HG03575 (cell line): ENCODE data around the gene STKLD1.

ENCODE experiments used
- ATAC-seq: cut with Tn5 transposase; IDR thresholded peaks from one replicate; pipeline ENCODE4 v1.9.1; 2021; ENCODE audit not compliant: unreplicated experiment, insufficient number of reproducible peaks, low FRiP score; ENCODE audit errors: extremely low read depth

The STKLD1 gene

GRCh38 chr9:133401588-133401987, 25.4 kb downstream of the STKLD1 start:
- no peak for ATAC-seq

- no peak for ATAC-seq
These were observed 26.5 kb downstream of the STKLD1 start for GRCh38 chr9:133402689-133403088.

GRCh38 chr9:133403766-133404453, 27.7 kb downstream of the STKLD1 start:
- ATAC-seq = no peak

- ATAC-seq = no peak
These were observed 28.4 kb downstream of the STKLD1 start for GRCh38 chr9:133404454-133405002.

GRCh38 chr9:133405508-133406438, 29.6 kb downstream of the STKLD1 start:
- no peak for ATAC-seq

- ATAC-seq = no peak
These were observed 30.5 kb downstream of the STKLD1 start for GRCh38 chr9:133406480-133407307.

GRCh38 chr9:133408042-133408441, 31.9 kb downstream of the STKLD1 start:
- ATAC-seq = no peak

- no peak for ATAC-seq
These were observed 39.0 kb downstream of the STKLD1 start for GRCh38 chr9:133415170-133415569.

- ATAC-seq = no peak
These were observed 41.6 kb downstream of the STKLD1 start, which contains the start of gene REXO4 for GRCh38 chr9:133417541-133418461. TSS of gene REXO4 (minus strand) at chr9:133418010. CDS start at chr9:133417844, 166 bp downstream.

- ATAC-seq = no peak
These were observed 42.8 kb downstream of the STKLD1 start for GRCh38 chr9:133419005-133419404.

GRCh38 chr9:133420392-133420827, 44.2 kb downstream of the STKLD1 start:
- no peak for ATAC-seq

GRCh38 chr9:133421615-133422542, 45.7 kb downstream of the STKLD1 start, which contains the start of gene ADAMTS13:
TSS of gene ADAMTS13 (plus strand) at chr9:133422367. CDS start at chr9:133422444, 77 bp downstream.
- ATAC-seq = no peak

- no peak for ATAC-seq
These were observed 47.0 kb downstream of the STKLD1 start for GRCh38 chr9:133423216-133423615.

- no peak for ATAC-seq
These were observed 48.0 kb downstream of the STKLD1 start for GRCh38 chr9:133424187-133424586.

GRCh38 chr9:133425049-133425632, 49.0 kb downstream of the STKLD1 start:
- no peak for ATAC-seq

- ATAC-seq = no peak
These were observed 49.8 kb downstream of the STKLD1 start for GRCh38 chr9:133426011-133426410.
